ENCODE data around the gene BPTF.

BPTF gene

GRCh38 chr17:68006797-68007196 is 181.5 kb downstream of the BPTF start:
- no peak overlapping the region for H2AFZ ChIP-seq (ENCODE audit: low read depth, low read length, severe bottlenecking)
- H3K4me2 ChIP-seq (ENCODE audit: low read depth, low read length, poor library complexity, severe bottlenecking) = no peak overlapping the region
- TF ChIP-seq CTCF (IDR thresholded peaks at IDR 0.05; ENCODE audit: insufficient read depth, low read length, poor library complexity, severe bottlenecking) = no peak
- no peak for TF ChIP-seq EZH2phosphoT487 (conservative IDR thresholded peaks at IDR 0.05; ENCODE audit: low read length)
- no peak overlapping the region for H3K9ac ChIP-seq (ENCODE audit: low read length)
- H3K79me2 ChIP-seq (ENCODE audit: insufficient read depth, low read length) = no peaks in the 10 kb centered on the region
- H3K36me3 ChIP-seq (ENCODE audit: low read length) = no peaks in the 10 kb centered on the region
- no peaks in the 10 kb centered on the region for H3K9me2 ChIP-seq (replicated peaks; ENCODE audit: insufficient read depth, low read length)
- no peaks in the 10 kb centered on the region for H3K27me3 ChIP-seq (ENCODE audit: low read length)
- H4K20me1 ChIP-seq (ENCODE audit: low read depth, low read length) = no peaks in the 10 kb centered on the region
- H3F3A ChIP-seq (ENCODE audit: insufficient read depth) = no peaks in the 10 kb centered on the region
- no peaks in the 10 kb centered on the region for H3K9me3 ChIP-seq (ENCODE audit: insufficient read depth, low read length)
- no peak overlapping the region for H3K4me3 ChIP-seq (ENCODE audit: insufficient read depth, low read length, poor library complexity, severe bottlenecking)
- H3K27ac ChIP-seq (ENCODE audit: low read depth, low read length) = no peak overlapping the region

GRCh38 chr17:68011199-68011665 is 185.9 kb downstream of the BPTF start:
- Histone ChIP-seq H3K36me3 (ENCODE audit: low read length) (no peaks in the 10 kb centered on the region), H3K9ac (ENCODE audit: low read length) (peak overlapping the region; percentile 49), H3K9me2 (replicated peaks; ENCODE audit: insufficient read depth, low read length) (no peaks in the 10 kb centered on the region), H3K4me3 (ENCODE audit: insufficient read depth, low read length, poor library complexity, severe bottlenecking) (peak overlapping the region; percentile 44), H3K79me2 (ENCODE audit: insufficient read depth, low read length) (no peaks in the 10 kb centered on the region), H3K4me2 (ENCODE audit: low read depth, low read length, poor library complexity, severe bottlenecking) (peak overlapping the region; percentile 59), H3K9me3 (ENCODE audit: insufficient read depth, low read length) (no peaks in the 10 kb centered on the region), H3K27me3 (ENCODE audit: low read length) (no peaks in the 10 kb centered on the region), H4K20me1 (ENCODE audit: low read depth, low read length) (no peaks in the 10 kb centered on the region), H3K27ac (ENCODE audit: low read depth, low read length) (no peak overlapping the region), H3F3A (ENCODE audit: insufficient read depth) (no peaks in the 10 kb centered on the region), H2AFZ (ENCODE audit: low read depth, low read length, severe bottlenecking) (peak overlapping the region; percentile 97)
- TF ChIP-seq EZH2phosphoT487 (conservative IDR thresholded peaks at IDR 0.05; ENCODE audit: low read length) (no peak), CTCF (IDR thresholded peaks at IDR 0.05; ENCODE audit: insufficient read depth, low read length, poor library complexity, severe bottlenecking) (peak; percentile 79)

- Histone ChIP-seq H3K79me2 (ENCODE audit: insufficient read depth, low read length) (no peaks in the 10 kb centered on the region), H3K36me3 (ENCODE audit: low read length) (no peaks in the 10 kb centered on the region), H3K27me3 (ENCODE audit: low read length) (no peaks in the 10 kb centered on the region), H3K27ac (ENCODE audit: low read depth, low read length) (no peak overlapping the region), H3K9me3 (ENCODE audit: insufficient read depth, low read length) (no peaks in the 10 kb centered on the region), H3K4me2 (ENCODE audit: low read depth, low read length, poor library complexity, severe bottlenecking) (no peak overlapping the region), H3K4me3 (ENCODE audit: insufficient read depth, low read length, poor library complexity, severe bottlenecking) (no peak overlapping the region), H3K9ac (ENCODE audit: low read length) (no peak overlapping the region), H2AFZ (ENCODE audit: low read depth, low read length, severe bottlenecking) (no peak overlapping the region), H3K9me2 (replicated peaks; ENCODE audit: insufficient read depth, low read length) (no peaks in the 10 kb centered on the region), H3F3A (ENCODE audit: insufficient read depth) (no peaks in the 10 kb centered on the region), H4K20me1 (ENCODE audit: low read depth, low read length) (no peaks in the 10 kb centered on the region)
- no peak for TF ChIP-seq CTCF (IDR thresholded peaks at IDR 0.05; ENCODE audit: insufficient read depth, low read length, poor library complexity, severe bottlenecking)
- no peak for TF ChIP-seq EZH2phosphoT487 (conservative IDR thresholded peaks at IDR 0.05; ENCODE audit: low read length)
Observed at GRCh38 chr17:68013385-68013784, 188.1 kb downstream of the BPTF start.

Data from SU-DHL-6 (cell line).